Coronary artery (tissue), 2 donors: ENCODE results near the gene MYRIP.

ENCODE experiments used
- DNase-seq: peaks from one replicate; pipeline ENCODE4 v3.0.0-alpha.2; 2017; ENCODE audit warnings: low spot score
- H3K27ac ChIP-seq, 2 donors: fragments of 200-600 bp; sonication (generic); one replicate each; pipeline ENCODE4 v1.5.1; 2016 to 2019
- H3K4me3 ChIP-seq: fragments of 200-600 bp; sonication (generic); 2 replicates; pipeline ENCODE4 v1.5.1; 2016; ENCODE audit warnings: mild to moderate bottlenecking, moderate library complexity
- TF ChIP-seq, protein P1 (sequence below): fragments of 200-600 bp; sonication (generic); IDR thresholded peaks from one replicate; pipeline ENCODE4 v1.5.1; 2019; ENCODE audit warnings: antibody characterized with exemption

MYRIP gene

DNA sequence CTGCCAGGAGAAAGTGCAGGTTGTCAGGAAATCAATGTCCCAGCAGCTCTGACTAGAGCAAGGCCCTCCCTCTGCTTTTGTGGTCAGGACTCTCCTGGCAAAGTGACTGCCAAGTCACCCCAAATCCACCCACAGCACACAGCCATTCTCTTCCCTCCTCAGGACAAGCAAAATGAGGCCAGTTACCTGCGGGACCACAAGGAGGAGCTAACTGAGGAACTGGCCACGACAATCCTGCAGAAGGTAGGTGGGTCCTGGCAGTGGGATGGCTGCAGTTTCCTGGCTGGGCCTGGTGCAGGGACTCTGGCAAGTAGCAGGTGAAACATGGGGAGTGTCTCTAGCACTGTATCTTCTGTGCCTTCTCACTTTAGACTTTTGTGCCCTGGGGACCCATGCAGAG, 357.6 kb downstream of the MYRIP start:
- DNase-seq, result no peak
- Histone ChIP-seq H3K27ac (no peak overlapping the region), H3K4me3 (no peak overlapping the region)
- TF ChIP-seq, protein P1, sequence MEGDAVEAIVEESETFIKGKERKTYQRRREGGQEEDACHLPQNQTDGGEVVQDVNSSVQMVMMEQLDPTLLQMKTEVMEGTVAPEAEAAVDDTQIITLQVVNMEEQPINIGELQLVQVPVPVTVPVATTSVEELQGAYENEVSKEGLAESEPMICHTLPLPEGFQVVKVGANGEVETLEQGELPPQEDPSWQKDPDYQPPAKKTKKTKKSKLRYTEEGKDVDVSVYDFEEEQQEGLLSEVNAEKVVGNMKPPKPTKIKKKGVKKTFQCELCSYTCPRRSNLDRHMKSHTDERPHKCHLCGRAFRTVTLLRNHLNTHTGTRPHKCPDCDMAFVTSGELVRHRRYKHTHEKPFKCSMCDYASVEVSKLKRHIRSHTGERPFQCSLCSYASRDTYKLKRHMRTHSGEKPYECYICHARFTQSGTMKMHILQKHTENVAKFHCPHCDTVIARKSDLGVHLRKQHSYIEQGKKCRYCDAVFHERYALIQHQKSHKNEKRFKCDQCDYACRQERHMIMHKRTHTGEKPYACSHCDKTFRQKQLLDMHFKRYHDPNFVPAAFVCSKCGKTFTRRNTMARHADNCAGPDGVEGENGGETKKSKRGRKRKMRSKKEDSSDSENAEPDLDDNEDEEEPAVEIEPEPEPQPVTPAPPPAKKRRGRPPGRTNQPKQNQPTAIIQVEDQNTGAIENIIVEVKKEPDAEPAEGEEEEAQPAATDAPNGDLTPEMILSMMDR, result no peak

DNA sequence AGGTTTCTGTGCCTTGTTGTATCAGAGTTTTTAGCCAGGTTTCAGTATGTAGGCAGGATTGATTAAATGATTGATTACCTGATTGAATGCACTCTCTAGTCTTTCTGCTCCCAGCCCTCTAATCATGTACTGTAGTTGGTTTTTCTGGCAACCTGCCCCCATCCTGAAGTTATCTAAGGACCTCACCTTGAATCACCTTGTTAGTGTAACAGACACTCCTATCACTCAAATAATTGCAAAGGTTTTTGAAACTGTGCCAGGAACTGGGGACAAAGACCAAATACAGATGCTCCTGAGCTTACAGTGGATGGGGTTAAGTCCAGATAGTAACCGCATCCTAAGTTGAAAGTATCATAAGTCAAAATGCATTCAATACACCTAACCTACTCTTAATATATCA, 358.5 kb downstream of the MYRIP start:
- Histone ChIP-seq H3K27ac (no peak overlapping the region), H3K4me3 (no peak overlapping the region)
- no peak for DNase-seq
- TF ChIP-seq, protein P1, result no peak

DNA sequence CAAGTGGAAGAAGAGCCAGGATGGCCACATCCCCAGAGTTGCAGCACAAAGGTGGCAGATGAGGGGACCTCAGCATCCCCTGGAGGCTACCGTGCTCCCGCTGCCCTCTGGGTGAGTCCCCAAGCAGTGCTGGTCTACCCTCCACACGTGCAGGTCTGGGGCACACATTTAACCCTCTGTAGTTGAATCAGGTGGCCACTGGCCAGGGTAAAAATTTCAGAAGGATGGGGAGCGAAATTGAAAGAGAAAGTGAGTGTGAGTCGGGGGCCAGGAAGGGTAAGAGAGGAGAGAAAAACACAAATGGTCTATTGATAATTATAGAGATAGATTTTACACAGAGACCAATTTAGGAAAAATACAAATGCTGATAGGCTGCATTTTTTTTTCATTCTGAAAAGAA, 360.6 kb downstream of the MYRIP start:
- DNase-seq, result no peak
- TF ChIP-seq, protein P1, result no peak
- H3K27ac ChIP-seq, result no peak overlapping the region
- no peak overlapping the region for H3K4me3 ChIP-seq

DNA sequence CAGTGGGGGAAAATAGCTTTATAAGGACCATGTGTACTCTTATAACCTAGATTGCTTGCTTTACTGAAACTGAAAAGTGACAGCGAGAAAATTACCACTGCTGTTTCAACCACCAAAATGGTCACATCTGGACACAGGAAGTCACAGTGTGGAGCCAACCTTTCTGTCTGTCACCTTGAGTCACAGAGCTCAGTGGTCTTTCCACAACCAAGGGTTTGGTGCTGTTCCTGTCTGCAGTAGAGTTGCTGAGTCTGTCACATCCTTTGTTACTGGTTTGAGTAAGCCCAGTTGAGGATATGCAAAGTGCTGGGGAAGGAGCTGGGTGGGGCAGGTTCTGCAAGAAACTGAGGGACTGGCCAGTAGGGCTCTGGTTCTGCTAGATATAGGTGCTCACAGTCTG, 361.0 kb downstream of the MYRIP start:
- Histone ChIP-seq H3K4me3 (no peak overlapping the region), H3K27ac (no peak overlapping the region)
- DNase-seq, result no peak
- TF ChIP-seq, protein P1, result no peak

GRCh38 chr3:40172560-40172959, 363.2 kb downstream of the MYRIP start:
- TF ChIP-seq, protein P1, result no peak
- H3K4me3 ChIP-seq, result no peak overlapping the region
- DNase-seq, result no peak

DNA sequence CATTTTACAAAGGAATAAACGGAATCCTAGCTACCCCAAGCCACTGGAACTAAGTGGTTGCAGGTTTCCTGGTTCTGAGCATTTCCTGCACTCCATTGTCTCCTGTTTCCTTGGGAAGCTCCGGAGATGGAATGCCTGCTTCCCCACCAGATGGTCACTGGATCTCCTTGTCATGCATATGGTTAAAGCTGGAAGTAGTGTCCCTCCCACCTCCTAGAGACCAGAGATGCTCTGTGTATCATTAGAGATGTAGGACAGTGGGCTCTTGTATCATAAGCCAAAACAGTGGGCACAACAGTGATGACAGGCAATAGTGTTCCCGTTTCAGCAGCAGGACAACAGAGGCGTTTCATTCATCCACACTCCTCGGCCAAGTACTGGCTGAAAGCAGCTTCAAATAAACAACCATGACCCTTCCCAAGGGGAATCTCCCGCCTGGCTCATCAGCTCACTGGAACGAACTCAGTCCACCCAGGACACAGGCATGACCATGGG, 363.9 kb downstream of the MYRIP start:
- DNase-seq, result no peak
- TF ChIP-seq, protein P1, result no peak
- no peak overlapping the region for H3K4me3 ChIP-seq
- H3K27ac ChIP-seq, result no peak overlapping the region

More at GRCh38 chr3:40172560-40172959, 363.2 kb downstream of the MYRIP start:
- H3K27ac ChIP-seq, result no peak overlapping the region

- no peak overlapping the region for H3K4me3 ChIP-seq
- DNase-seq, result no peak
- H3K27ac ChIP-seq, result no peak overlapping the region
- TF ChIP-seq, protein P1, result no peak
These were observed 368.7 kb downstream of the MYRIP start for GRCh38 chr3:40178012-40178594.
